ENCODE measurements around the gene GATA1. TPM values are rescaled to one million over a fixed set of nuclear protein-coding genes. Genes with fewer than 3 reads are reported as not detected.

The GATA1 gene
- total RNA-seq, 4 donors from 2014 or later = not detected

DNA sequence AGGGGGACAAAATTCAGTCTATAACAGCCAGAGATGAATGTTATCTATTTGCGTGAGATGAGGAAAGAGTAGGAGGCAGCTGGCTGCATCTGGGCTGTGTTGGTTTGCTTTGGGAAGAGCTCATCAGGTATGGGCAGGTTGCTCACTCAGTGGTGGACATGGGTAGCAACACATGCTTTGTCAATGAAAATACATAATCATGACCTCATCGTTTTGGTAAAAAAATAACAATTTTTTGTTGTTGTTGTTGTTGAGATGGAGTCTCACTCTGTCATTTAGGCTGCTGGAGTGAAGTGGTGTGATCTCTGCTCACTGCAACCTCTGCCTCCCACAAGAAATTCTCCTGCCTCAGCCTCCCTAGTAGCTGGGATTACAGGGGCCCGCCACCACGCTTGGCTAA, 41.2 kb upstream of the GATA1 start:
- Histone ChIP-seq H3K27ac (no peak overlapping the region), H3K4me3 (no peak overlapping the region), H3K4me1 (no peaks in the 10 kb centered on the region), H3K27me3 (no peaks in the 10 kb centered on the region), H3K9me3 (no peaks in the 10 kb centered on the region), H3K36me3 (no peaks in the 10 kb centered on the region)
- no peak for DNase-seq
- no peak for TF ChIP-seq POLR2A (IDR thresholded peaks at IDR 0.05)
- no peak for TF ChIP-seq CTCF (IDR thresholded peaks at IDR 0.05)

GRCh38 chrX:48747415-48748016, 38.9 kb upstream of the GATA1 start:
- Histone ChIP-seq H3K4me3 (no peak overlapping the region), H3K4me1 (no peaks in the 10 kb centered on the region), H3K36me3 (no peaks in the 10 kb centered on the region), H3K9me3 (no peaks in the 10 kb centered on the region), H3K27me3 (no peaks in the 10 kb centered on the region), H3K27ac (no peak overlapping the region)
- DNase-seq = no peak
- no peak for TF ChIP-seq POLR2A (IDR thresholded peaks at IDR 0.05)
- TF ChIP-seq CTCF (IDR thresholded peaks at IDR 0.05) = no peak

DNA sequence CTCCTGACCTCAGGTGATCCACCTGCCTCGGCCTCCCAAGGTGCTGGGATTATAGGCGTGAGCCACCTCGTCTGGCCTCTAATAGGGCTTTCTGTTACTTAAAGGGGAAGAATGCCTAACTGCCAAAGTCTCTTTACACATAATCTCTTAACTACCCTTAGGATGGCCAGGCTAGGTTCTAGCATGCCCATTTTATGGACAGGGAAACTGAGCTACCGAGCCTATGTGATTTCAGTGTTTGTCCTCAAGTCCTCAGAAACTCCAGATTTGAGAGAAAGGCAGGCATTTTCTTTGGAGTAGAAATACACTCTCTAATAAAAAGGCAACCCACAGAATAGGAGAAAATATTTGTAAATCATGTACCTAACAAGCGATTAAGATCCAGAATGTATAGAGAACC, 37.2 kb upstream of the GATA1 start:
- Histone ChIP-seq H3K4me1 (no peaks in the 10 kb centered on the region), H3K36me3 (no peaks in the 10 kb centered on the region), H3K27ac (no peak overlapping the region), H3K4me3 (no peak overlapping the region), H3K9me3 (no peaks in the 10 kb centered on the region), H3K27me3 (no peaks in the 10 kb centered on the region)
- TF ChIP-seq CTCF (IDR thresholded peaks at IDR 0.05) (no peak), POLR2A (IDR thresholded peaks at IDR 0.05) (no peak)
- no peak for DNase-seq

- Histone ChIP-seq H3K4me3 (no peak overlapping the region), H3K27ac (no peak overlapping the region), H3K4me1 (no peaks in the 10 kb centered on the region), H3K36me3 (no peaks in the 10 kb centered on the region), H3K27me3 (no peaks in the 10 kb centered on the region), H3K9me3 (no peaks in the 10 kb centered on the region)
- TF ChIP-seq CTCF (IDR thresholded peaks at IDR 0.05) = no peak
- no peak for TF ChIP-seq POLR2A (IDR thresholded peaks at IDR 0.05)
- DNase-seq = no peak
Observed at GRCh38 chrX:48751343-48751742, 35.0 kb upstream of the GATA1 start.

DNA sequence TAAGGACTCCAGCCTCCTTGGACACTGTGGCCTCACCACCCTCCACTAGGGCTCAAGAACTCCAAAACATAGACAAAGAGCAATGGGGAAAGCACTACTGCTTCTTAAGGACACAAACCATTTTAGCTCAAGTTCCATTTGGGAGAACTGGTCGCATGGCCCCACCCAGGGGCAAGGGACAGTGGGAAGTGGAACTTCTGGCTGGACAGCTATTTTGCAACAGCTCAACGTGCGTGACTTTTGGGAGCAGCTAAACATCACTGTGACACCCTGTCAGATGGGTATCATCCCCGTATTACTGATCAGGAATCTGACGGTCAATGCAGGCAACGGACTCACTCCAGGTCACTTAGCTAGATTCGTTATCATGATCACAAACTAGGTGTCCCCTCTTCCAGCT, 33.9 kb upstream of the GATA1 start:
- H3K27ac ChIP-seq = no peak overlapping the region
- no peak for DNase-seq
- TF ChIP-seq CTCF (IDR thresholded peaks at IDR 0.05) (no peak), POLR2A (IDR thresholded peaks at IDR 0.05) (no peak)
- no peaks in the 10 kb centered on the region for H3K27me3 ChIP-seq
- no peaks in the 10 kb centered on the region for H3K9me3 ChIP-seq
- no peak overlapping the region for H3K4me3 ChIP-seq
- H3K36me3 ChIP-seq = no peaks in the 10 kb centered on the region
- no peaks in the 10 kb centered on the region for H3K4me1 ChIP-seq

GRCh38 chrX:48753708-48754228, 32.6 kb upstream of the GATA1 start:
- Histone ChIP-seq H3K9me3 (no peaks in the 10 kb centered on the region), H3K36me3 (no peaks in the 10 kb centered on the region), H3K27ac (no peak overlapping the region), H3K4me1 (no peaks in the 10 kb centered on the region), H3K27me3 (no peaks in the 10 kb centered on the region), H3K4me3 (no peak overlapping the region)
- no peak for DNase-seq
- TF ChIP-seq CTCF (IDR thresholded peaks at IDR 0.05) (no peak), POLR2A (IDR thresholded peaks at IDR 0.05) (no peak)
